HG02973 (cell line): ENCODE measurements around the gene MYT1.

Experiments
- ATAC-seq: cut with Tn5 transposase; IDR thresholded peaks from one replicate; pipeline ENCODE4 v1.9.1; 2021; ENCODE audit warnings: moderate library complexity; ENCODE audit not compliant: unreplicated experiment

The MYT1 gene

GRCh38 chr20:64139199-64140060, 24.8 kb upstream of the MYT1 start:
- no peak for ATAC-seq

DNA sequence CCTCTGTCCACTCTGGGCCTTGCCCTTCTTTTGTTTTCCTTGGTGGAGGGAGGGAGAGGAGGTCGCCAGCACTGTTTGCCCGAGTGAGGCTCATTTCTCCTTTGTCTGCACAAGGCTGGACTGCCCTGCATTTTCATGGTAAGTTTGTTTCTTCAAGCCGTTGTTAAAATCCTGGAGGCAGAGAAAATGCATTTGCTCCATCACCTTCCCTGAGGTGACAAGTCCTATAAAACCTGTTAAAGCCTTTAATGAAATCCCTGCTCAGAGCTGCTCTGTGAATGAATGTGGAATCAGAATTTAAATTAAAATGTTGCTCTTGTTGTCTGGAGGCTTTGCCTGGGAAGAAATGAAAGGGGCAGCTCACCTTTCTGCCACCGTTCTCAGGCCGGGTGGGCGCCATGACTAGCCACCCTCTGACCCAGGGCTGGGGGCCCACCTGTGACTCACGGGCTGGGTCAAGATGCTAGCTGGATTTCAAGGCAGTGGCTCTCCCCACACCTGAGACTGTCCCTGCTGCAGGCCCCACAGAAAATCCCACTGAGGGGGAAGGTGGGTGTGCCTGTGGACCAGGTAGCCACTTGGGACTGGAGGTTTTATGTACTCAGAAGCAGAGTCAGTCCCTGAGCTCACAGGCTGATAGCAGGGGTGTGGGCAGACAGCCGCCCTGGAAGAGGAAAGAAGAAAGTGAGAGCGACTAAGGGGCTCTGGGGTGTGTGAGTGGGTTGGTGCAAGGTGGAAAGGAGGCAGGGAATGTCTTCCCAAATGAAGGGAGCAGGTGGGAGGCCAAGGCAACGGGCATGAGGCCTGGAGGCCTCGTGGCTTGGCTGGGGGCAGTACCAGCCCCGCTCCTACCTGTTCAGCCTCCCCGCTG, 24.0 kb upstream of the MYT1 start:
- ATAC-seq: no peak

- ATAC-seq: no peak
Measured at GRCh38 chr20:64140956-64141355, 23.3 kb upstream of the MYT1 start.

- no peak for ATAC-seq
Measured at GRCh38 chr20:64142590-64142989, 21.7 kb upstream of the MYT1 start.

- ATAC-seq: no peak
Measured at GRCh38 chr20:64143018-64143801, 21.0 kb upstream of the MYT1 start.

GRCh38 chr20:64144144-64144912, 19.9 kb upstream of the MYT1 start:
- no peak for ATAC-seq

- ATAC-seq: no peak
Measured at GRCh38 chr20:64145458-64146300, 18.6 kb upstream of the MYT1 start.

GRCh38 chr20:64146301-64146935, 17.8 kb upstream of the MYT1 start:
- no peak for ATAC-seq

GRCh38 chr20:64146936-64147477, 17.2 kb upstream of the MYT1 start:
- no peak for ATAC-seq

- ATAC-seq: no peak
Measured at GRCh38 chr20:64148581-64148980, 15.7 kb upstream of the MYT1 start.

- ATAC-seq: no peak
Measured at GRCh38 chr20:64149141-64149540, 15.1 kb upstream of the MYT1 start.

- no peak for ATAC-seq
Measured at GRCh38 chr20:64149809-64150560, 14.3 kb upstream of the MYT1 start.

DNA sequence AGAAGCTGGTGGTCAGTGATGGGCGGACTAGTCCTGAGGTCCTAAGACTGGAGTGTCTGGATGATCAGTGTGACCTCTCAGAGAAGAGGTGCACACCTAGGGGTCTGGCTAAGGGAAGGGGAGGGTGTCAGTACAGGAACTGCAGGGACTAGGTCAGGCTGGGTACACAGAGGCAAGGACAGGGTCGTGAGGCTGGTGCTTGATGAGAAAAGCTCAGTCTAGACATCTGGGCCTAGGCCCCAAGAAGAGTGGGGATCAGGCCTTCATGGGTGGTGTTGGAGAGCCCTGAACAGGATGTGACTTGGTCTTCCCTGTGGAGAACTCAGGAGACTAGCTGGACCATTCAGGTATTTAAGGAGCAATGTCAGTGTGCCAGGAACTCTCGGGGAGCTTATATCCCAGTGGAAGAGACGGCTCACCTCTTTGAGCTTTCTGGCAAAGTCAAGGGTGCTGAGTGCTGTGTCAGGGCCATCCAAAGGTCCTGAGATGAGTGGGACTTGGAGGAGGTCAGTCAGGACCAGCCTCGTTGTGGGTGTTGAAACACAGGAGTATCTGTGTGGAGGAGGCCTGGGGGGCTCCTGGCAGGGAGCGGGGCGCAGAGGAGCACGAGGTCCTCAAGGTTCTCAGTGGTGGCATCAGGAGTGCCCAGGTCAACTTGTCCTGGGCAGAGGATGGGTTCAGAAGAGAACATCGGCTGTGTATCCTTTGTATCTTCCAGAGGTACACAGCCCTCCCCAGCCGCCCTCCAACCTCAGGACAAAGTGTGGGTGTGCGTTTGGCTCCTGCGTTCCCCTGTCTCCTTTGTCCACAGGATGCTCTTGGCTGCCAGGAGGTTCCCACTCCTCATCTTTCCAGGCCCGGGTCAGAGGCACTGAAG, 13.3 kb upstream of the MYT1 start:
- ATAC-seq: no peak

- ATAC-seq: no peak
Measured at GRCh38 chr20:64151633-64152530, 12.4 kb upstream of the MYT1 start.

- no peak for ATAC-seq
Measured at GRCh38 chr20:64152906-64153305, 11.3 kb upstream of the MYT1 start.

DNA sequence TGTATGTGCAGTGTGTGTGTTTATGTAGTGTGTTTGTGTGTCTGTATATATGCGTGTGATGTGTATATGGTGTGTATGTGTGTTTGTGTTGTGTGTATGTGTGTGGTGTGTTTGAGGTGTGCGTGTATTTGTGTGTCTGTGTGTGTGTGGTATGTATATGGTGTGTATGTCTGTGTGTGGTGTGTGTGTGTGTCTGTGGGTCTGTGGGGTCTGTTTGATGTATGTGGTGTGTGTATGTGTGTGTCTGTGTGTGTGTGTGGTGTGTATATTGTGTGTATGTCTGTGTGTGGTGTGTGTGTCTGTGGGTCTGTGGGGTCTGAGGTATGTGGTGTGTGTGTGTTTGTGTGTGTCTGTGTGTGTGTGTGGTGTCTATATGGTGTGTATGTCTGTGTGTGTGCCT, 10.8 kb upstream of the MYT1 start:
- no peak for ATAC-seq
